Esophagus muscularis mucosa (tissue), 4 donors: ENCODE data around the gene MARCHF4.

Source experiments
- CTCF ChIP-seq, 3 experiments: fragments of 200-600 bp in 2 of 3; fragments of 450-650 bp in 1 of 3; sonication (generic) in 2 of 3; IDR thresholded peaks; one replicate each; pipeline ENCODE4 v1.5.1; 2017 to 2019; ENCODE audit warnings: antibody characterized with exemption in 3 of 3, mild to moderate bottlenecking in 2 of 3, moderate library complexity in 1 of 3
- EP300 ChIP-seq: sonication (generic); formaldehyde crosslinking; IDR thresholded peaks from one replicate; pipeline ENCODE4 v1.6.1; 2017; ENCODE audit warnings: antibody characterized with exemption
- POLR2A ChIP-seq: fragments of 450-650 bp; IDR thresholded peaks from one replicate; pipeline ENCODE4 v1.6.1; 2017; ENCODE audit warnings: antibody characterized with exemption, moderate library complexity, mild to moderate bottlenecking, low read depth
- POLR2AphosphoS5 ChIP-seq, 2 donors: sonication (generic); formaldehyde crosslinking; IDR thresholded peaks; one replicate each; pipeline ENCODE4 v1.6.1; 2017; ENCODE audit warnings: antibody characterized with exemption in 2 of 2

- TF ChIP-seq CTCF (IDR thresholded peaks at IDR 0.05) (no peak), EP300 (no peak), POLR2A (no peak), POLR2AphosphoS5 (IDR thresholded peaks at IDR 0.05) (no peak)
Measured at GRCh38 chr2:216410550-216410949, 38.3 kb upstream of the MARCHF4 start.
